Liver (tissue), 9 donors: ENCODE measurements around the gene PGM5. TPM values are rescaled to one million over a fixed set of nuclear protein-coding genes. Genes with fewer than 3 reads are reported as not detected.
"Not testable (repeated sequence)": the region's sequence is repeated elsewhere in the genome, so short reads cannot be mapped to it uniquely, and the experiment has no call there.

Experiments
- DNase-seq: peaks from one replicate; pipeline ENCODE4 v3.0.0-alpha.2; 2017; ENCODE audit warnings: low spot score
- H3K27ac ChIP-seq, 2 donors: one replicate each; pipeline ENCODE4 v1.7.0; 2013; ENCODE audit warnings: inconsistent platforms in 2 of 2, low read length in 2 of 2, control low read depth in 1 of 2, low read depth in 1 of 2, mild to moderate bottlenecking in 1 of 2
- H3K27me3 ChIP-seq, 4 donors: one replicate each; pipeline versions ENCODE4 v1.6.1 to v1.7.0; 2013; ENCODE audit warnings: low read length in 3 of 4, inconsistent platforms in 1 of 4, mild to moderate bottlenecking in 1 of 4, moderate library complexity in 1 of 4; ENCODE audit not compliant: control insufficient read depth in 4 of 4, insufficient read depth in 4 of 4
- H3K36me3 ChIP-seq, 4 donors: one replicate each; pipeline versions ENCODE4 v1.6.1 to v1.7.0; 2013; ENCODE audit warnings: low read length in 3 of 4, mild to moderate bottlenecking in 3 of 4, low read depth in 1 of 4, moderate library complexity in 1 of 4; ENCODE audit not compliant: control insufficient read depth in 4 of 4, insufficient read depth in 3 of 4
- H3K4me1 ChIP-seq, 4 donors: one replicate each; pipeline versions ENCODE4 v1.6.1 to v1.7.0; 2013; ENCODE audit warnings: low read length in 3 of 4, mild to moderate bottlenecking in 3 of 4, moderate library complexity in 1 of 4; ENCODE audit not compliant: control insufficient read depth in 4 of 4, insufficient read depth in 4 of 4
- H3K4me3 ChIP-seq, 3 donors: one replicate each; pipeline versions ENCODE4 v1.6.1 to v1.7.0; 2013; ENCODE audit warnings: low read length in 3 of 3, control low read depth in 1 of 3, low read depth in 1 of 3, mild to moderate bottlenecking in 1 of 3
- H3K9ac ChIP-seq, 2 donors: one replicate each; pipeline ENCODE4 v1.7.0; 2013; ENCODE audit warnings: low read length in 2 of 2, mild to moderate bottlenecking in 2 of 2, moderate library complexity in 2 of 2, control low read depth in 1 of 2, low read depth in 1 of 2
- H3K9me3 ChIP-seq, 4 donors: one replicate each; pipeline versions ENCODE4 v1.6.1 to v1.7.0; 2013; ENCODE audit warnings: low read length in 3 of 4; ENCODE audit not compliant: control insufficient read depth in 4 of 4
- WGBS: extraction: QIAGEN DNeasy Blood & Tissue Kit; methylation state at CpG from one replicate; pipeline ENCODE4 v1.1.7; 2013; 5-methylcytosine and 5-hydroxymethylcytosine counted together
- polyA plus RNA-seq, 2 donors: library from polyadenylated mRNA; stranded (reverse) in 1 of 2; unstranded in 1 of 2; fragments of 200-250 nt in 1 of 2; fragments of >200 nt in 1 of 2; fragmentation: Nextera tagmentation in 1 of 2; extraction: Ambion mirVana in 1 of 2; gene quantifications; one replicate each; pipeline versions ENCODE4 v1.2.1 to v1.2.3, GENCODE V29; 2013 to 2015
- total RNA-seq, 2 donors: library from RNA; depleted of rRNA; stranded (reverse); fragments of >200 nt; gene quantifications; one replicate each; pipeline ENCODE4 v1.2.3, GENCODE V29; 2014
- donor health status: healthy.
- donor health status: healthy.
- donor health status: healthy.
- donor health status: healthy.
- donor health status: healthy.

PGM5 gene
- total and polyA plus RNA-seq, 4 donors, result 0.63 to 8.5 (median 2.2) TPM

GRCh38 chr9:68351689-68352088, 4.7 kb upstream of the PGM5 start:
- H3K27me3 ChIP-seq, H3K9me3 ChIP-seq, H3K36me3 ChIP-seq, H3K4me1 ChIP-seq, H3K9ac ChIP-seq, DNase-seq, H3K27ac ChIP-seq, H3K4me3 ChIP-seq: not testable (repeated sequence)
- WGBS, result 75% methylated on average over 4 of the region's 4 CpGs

GRCh38 chr9:68355993-68356379, 425 bp upstream of the PGM5 start:
- not testable (repeated sequence) for H3K36me3 ChIP-seq, H3K27ac ChIP-seq, H3K4me1 ChIP-seq, H3K9me3 ChIP-seq, DNase-seq, H3K4me3 ChIP-seq, H3K27me3 ChIP-seq, H3K9ac ChIP-seq
- WGBS, result 13% methylated on average over 5 of the region's 5 CpGs

- not testable (repeated sequence) for H3K9me3 ChIP-seq, H3K27me3 ChIP-seq, H3K9ac ChIP-seq, DNase-seq, H3K4me1 ChIP-seq, H3K36me3 ChIP-seq, H3K27ac ChIP-seq
- 9% methylated on average over 48 of the region's 57 CpGs for WGBS
- peak overlapping the region in 1 of 3 donors; percentile 51 for H3K4me3 ChIP-seq
Measured at GRCh38 chr9:68357119-68357714, 806 bp downstream of the PGM5 start.

DNA sequence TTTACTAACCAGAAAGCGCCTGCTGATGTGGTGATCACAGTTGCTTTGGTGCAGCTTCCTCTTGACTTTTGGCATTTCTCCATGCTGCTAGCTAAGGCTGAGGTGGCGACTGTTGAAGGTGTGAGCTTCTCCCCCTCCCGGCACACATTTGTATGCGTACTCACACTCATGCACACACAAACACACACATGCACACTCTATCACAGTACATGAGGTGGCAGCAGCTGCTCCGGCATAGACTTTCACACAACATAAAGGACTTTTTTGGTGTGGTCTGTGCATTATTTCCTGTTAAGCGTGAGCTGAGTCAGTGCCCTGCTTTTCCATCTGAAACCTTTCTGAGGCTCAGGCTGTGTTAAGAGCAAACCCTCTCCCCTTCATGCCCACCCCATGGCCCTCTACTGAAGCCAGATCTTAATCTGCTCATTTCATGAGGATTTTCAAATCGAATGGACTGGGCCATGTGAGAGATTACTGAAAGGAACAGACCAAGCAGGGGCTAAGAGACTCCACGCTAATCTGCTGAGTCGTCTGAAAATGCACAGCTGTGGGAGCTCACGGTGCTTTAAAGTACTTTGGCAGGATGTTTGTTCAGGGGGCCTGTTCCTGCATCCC, 10.6 kb downstream of the PGM5 start:
- WGBS, result 37% methylated on average over 10 of the region's 10 CpGs
- H3K27me3 ChIP-seq, H3K9ac ChIP-seq, DNase-seq, H3K36me3 ChIP-seq, H3K27ac ChIP-seq, H3K4me3 ChIP-seq, H3K4me1 ChIP-seq, H3K9me3 ChIP-seq: not testable (repeated sequence)

DNA sequence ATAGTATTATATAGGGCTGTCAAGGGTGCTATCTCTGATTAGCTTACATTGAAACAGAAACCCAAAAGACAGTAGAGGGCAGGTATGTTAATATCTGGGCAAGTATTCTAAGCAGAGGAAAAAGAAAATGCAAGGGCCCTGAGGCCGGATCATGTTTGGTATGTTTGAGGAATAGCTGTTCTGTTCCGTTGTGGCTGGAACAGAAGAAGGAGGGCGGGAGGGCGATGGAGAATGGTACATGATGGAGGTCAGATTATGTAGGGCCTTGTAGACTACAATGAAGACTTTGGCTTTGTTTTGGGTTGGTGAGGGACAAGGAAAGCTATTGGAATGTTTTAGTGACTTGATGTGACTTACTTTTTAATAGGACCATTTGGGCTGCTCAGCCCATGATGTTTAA, 19.4 kb downstream of the PGM5 start:
- WGBS, result 88% methylated on average over 4 of the region's 4 CpGs
- not testable (repeated sequence) for H3K4me3 ChIP-seq, H3K9ac ChIP-seq, H3K27me3 ChIP-seq, H3K36me3 ChIP-seq, H3K4me1 ChIP-seq, H3K27ac ChIP-seq, DNase-seq, H3K9me3 ChIP-seq

DNA sequence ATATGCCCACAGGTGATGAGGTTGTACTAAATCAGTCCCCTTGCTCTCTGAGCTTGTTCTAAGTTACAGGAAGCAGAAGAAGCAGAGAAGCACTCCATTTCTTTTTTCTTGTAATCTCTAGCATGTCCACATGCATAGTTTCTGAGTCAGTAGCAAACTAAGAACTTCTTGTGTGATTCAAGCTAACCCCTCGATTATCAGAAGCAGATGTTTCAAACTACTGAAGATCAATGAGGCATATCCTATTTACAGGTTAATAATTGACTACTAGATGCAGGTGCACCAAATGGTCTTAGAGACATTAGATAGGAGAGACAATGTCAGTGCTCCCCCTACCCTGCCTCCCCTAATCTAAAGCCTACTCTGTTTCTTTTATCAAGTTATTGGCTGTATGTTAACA, 21.3 kb downstream of the PGM5 start:
- H3K27ac ChIP-seq, H3K9ac ChIP-seq, H3K27me3 ChIP-seq, H3K4me1 ChIP-seq, DNase-seq, H3K9me3 ChIP-seq, H3K4me3 ChIP-seq, H3K36me3 ChIP-seq: not testable (repeated sequence)
- WGBS, result 24% methylated on average over 1 of the region's 1 CpG

- WGBS, result 51% methylated on average over 1 of the region's 1 CpG
- H3K4me1 ChIP-seq, H3K4me3 ChIP-seq, H3K9me3 ChIP-seq, H3K9ac ChIP-seq, H3K27me3 ChIP-seq, H3K36me3 ChIP-seq, DNase-seq, H3K27ac ChIP-seq: not testable (repeated sequence)
Measured at GRCh38 chr9:68383894-68384293, 27.5 kb downstream of the PGM5 start.

DNA sequence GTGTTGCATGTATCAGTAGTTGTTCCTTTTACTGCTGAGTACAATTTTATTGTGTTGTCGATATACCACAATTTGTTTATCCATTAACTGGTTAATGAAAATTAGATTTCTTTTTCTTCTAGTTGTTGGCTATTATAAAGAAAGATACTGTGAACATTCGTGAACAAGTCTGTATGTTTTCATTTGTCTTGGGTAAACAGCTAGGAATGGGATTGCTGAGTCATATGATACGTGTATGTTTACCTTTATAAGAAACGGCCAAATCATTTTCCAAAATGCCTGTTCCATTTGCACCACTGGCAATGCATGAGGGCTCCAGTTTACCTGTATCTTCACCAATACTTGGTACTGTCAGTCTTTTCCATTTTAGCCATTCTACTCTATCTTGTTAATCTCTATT, 33.1 kb downstream of the PGM5 start:
- not testable (repeated sequence) for H3K27ac ChIP-seq, H3K9ac ChIP-seq, H3K4me3 ChIP-seq, H3K27me3 ChIP-seq, H3K9me3 ChIP-seq, H3K36me3 ChIP-seq, H3K4me1 ChIP-seq, DNase-seq
- WGBS, result 55% methylated on average over 4 of the region's 4 CpGs

DNA sequence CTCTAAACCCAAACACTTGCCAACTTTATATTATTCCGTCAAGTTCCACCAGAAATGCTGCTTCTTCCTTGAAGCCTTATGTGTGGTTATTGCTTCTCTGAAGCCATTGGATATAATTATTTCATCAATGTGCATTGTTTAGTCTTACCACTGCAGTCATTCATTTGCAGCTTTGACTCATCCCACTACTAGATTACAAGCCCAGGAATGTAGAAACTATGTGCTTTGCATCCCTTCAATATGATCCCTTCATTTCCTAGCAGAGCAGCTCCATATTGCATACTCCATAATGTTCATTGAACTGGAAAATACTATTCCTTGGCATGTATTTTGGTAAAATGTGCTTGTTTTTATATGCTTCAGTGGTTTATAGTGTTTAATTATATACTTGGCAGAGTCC, 34.3 kb downstream of the PGM5 start:
- H3K9ac ChIP-seq, DNase-seq, H3K4me3 ChIP-seq, H3K27me3 ChIP-seq, H3K4me1 ChIP-seq, H3K9me3 ChIP-seq, H3K27ac ChIP-seq, H3K36me3 ChIP-seq: not testable (repeated sequence)
- 95% methylated on average over 1 of the region's 1 CpG for WGBS
